Left lobe of liver (tissue), 2 donors: ENCODE measurements around the gene CCDC40. TPM values are rescaled to one million over a fixed set of nuclear protein-coding genes. Genes with fewer than 3 reads are reported as not detected.

Experiments used
- ATAC-seq: fragments of 200-7000 bp; cut with Tn5 transposase; one replicate; pipeline ENCODE4 v1.9.1; 2020; ENCODE audit warnings: mild to moderate bottlenecking, moderate library complexity
- DNase-seq: peaks from one replicate; pipeline ENCODE4 v3.0.0-alpha.2; 2020; ENCODE audit warnings: low spot score
- total RNA-seq: library from RNA; stranded (reverse); gene quantifications from one replicate; pipeline ENCODE4 v1.2.1, GENCODE V29; 2021
- donor health status: DM: no; HTN: no; CAD: no; lungs with moderate emphysema.
- donor health status: DM: no; HTN: yes; CAD: no.

The CCDC40 gene
- total RNA-seq, 1 donor from 2014 or later = 6.8 TPM

DNA sequence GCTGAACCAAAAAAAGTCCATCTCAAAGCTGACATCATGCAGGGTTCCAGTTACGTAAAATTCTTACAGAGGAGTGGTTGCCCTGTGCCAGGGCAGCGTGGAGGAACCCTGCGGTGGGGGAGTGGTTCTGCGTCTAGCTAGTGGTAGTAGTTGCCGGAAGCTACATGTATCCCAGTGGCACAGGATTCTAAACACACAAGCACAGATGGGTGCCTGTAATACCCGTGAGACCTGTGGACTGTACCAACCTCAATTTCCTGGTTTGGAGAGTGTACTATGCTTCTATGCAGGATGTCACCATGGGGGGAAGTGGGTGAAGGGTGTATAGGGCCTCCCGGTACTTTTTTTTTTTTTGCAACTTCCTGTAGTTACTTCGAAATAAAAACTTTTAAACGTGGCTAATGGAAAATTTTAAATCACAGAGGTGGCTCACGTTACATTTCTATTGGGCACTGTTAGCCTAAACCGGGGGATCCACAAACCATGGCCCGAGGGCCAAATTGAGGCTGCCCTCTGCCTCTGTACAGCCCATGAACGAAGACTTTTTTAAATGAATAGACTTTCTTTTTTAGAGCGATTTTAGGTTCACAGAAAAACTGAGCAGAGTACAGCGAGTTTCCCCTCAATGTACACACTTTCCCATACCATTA lies 39.3 kb upstream of the CCDC40 start:
- DNase-seq (no peak), ATAC-seq (no peak)

DNA sequence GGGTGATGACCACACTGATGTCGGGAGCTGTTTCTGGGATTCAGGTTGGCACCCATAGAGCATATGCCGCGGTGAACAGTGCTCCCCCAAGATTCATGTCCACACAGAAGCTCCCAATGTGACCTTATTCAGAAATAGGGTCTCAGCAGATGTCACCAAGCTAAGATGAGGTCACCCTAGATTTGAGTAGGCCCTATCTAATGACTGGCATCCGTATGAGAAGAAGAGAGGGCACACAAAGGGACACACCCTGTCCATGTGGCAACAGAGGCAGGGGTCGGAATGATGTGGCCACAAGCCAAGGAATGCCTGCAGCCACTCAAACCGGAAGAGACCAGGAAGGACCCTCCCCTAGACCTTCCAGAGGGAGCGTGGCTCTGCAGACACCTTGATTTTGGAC lies 36.3 kb upstream of the CCDC40 start:
- ATAC-seq = no peak
- DNase-seq = no peak

DNA sequence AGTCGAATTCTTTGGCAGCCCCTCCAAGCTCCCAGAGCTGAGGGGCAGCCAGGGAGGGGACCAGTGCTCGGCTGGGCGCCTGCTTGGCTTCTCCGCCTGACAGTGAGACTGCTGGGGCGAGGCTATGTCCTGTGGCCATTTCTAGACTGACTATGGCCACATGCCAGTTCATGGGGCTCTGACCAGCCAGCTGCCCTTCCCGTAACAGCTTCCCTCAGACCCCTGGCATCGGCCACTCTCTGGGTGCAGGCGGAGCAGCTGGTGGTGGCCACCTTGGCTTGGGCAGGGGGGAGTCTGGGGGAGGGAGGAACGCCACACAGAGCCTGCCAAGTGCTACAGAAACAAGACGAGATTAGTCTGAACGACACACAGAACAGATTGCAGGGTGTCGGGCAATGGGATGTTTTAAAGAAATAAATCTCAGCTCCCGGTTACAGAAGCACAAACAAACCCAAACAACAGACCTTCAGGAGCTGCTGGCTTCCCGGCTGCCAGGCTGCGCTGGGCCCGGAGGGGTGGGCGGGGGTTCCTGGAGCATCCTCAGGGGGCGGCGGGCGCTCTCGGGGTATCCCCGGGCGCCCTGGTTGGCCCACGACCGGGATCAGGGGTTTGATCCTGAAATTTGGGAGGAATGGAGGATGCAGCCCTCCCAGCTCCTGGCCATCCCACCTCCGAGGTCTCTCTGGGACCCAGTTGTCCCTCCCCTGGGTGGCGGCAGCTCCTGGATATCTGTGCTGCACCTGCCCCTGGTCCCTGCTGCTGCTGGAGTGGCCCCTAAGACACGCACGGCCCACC lies 35.3 kb upstream of the CCDC40 start:
- ATAC-seq (no peak), DNase-seq (no peak)

DNA sequence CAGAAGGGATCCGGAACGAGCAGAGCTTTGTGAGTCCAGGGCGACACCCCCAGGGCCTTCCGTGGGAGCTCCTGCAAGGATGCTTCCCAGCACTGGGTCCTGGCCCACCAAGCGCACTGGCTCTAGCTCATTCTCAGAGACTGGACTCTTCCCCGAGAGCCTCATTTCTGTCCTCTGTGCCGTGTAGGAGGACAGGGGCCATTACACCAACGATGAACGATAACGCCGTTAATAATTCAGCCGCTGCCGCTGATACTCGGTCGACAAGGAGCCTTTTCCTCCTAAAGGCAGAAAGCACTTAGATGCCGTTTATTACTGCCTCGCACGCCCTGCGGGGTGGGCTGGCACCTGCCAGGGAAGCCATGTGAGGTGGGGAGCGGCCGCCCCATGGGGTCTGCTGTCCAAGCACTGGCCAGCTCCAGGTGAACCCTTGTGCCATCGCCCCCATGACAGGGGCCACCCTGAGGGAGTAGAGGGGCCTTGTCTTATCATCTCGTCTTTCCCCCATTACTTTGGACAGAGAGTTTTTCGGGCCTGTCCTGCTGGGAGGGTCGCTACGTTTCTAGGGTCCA lies 34.3 kb upstream of the CCDC40 start:
- DNase-seq (no peak), ATAC-seq (no peak)

DNA sequence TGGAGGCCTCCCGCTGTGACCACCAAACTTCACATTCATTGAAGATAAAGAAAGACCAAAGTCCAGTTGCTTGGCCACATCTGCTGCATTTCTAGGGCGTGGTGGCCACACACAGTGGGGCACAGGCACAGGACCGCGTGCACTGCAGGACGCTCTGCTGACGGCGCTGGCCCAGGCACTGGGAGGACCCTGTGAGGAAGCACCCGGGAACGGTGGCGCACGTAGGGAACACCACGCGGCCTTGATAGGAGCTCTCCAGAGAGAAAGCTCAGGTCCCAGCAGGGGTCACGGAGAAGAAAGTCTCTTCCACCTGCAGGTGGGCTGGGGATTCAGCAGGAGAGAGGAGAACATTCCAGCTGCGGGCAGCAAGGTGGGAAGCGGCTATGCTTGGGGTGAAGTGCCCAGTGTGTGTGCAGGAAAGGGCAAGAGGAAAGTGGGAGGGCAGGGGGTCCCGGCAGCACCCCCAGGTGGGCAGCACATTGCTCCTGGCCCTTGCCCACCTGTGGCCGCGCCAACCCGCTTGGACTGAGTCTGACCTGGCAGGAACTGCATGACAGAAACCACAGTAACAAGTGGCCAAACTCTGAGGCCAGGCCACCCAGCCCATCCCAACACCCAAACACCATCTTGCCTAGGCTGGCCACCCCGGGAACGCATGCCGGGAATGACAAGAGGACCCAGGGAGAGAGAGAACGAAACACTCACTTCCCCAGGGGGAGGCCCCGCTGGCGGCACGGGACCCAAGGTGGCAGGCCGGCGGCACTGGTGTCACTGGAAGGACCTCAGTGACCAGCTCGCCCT lies 33.6 kb upstream of the CCDC40 start:
- DNase-seq (no peak), ATAC-seq (no peak)

DNA sequence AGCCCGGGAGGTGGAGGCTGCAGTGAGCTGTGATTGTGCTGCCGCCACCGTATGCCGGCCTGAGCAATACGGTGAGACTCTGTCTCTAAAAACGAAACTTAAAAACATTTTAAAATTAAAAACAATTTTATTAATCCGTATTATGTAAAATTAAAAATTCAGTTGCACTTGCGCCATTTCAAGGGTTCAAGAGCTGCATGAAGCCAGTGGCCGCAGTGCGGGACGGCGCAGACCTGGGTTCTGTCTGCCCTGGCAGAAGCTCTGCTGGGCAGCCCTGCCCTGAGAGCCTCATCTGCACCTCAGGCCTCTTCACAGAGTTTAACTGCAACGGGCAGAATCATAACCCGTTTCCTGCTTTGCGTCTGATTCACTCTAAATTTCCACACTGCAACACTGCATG lies 32.5 kb upstream of the CCDC40 start:
- no peak for ATAC-seq
- DNase-seq = no peak

DNA sequence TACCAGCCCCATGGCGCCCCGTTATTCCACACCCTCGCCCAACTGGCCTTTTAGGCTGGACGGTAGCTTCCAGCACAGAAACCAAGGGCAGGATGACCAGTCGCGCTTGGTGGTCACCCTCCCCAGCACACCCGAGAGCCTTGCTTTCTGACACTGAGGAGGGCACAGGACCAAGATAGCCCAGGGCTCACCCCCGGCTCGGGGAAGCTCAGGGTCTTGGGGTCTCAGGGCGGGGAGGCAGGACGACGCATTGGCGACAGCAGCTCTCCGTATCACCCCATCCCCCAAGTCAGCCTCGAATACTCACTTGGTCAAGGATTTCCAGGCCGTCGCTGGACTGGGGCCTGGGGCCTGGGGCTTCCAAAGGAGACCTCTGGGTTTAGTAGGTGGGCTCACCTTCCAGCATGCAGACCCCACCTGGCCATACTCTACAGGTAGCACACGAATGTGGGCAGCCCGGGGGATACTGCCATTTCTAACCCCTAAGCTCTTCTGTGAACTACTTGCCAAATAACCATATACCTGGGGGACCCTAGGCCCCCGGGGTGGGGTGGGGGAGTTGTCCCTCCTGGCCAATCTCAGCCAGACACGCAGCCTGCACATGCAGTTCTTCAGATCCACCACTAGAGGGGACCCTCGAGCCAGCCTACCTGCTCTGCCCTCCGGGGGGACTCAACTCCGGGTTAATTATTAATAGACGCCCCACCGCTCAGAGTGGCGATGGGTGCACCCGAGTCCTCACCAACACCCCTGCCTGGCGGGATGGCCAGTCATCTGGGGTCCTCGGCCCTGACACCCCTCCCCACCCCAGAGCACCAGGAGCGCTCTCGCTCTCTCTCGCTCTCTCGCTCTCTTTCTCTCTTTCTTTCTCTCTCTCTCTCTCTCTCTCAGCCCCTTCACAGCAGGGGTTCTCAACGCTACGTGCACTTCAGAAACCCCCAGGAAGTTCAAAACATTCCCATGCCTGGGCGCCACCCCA lies 30.8 kb upstream of the CCDC40 start:
- DNase-seq (peak; percentile 76), ATAC-seq (peak; percentile 75)

DNA sequence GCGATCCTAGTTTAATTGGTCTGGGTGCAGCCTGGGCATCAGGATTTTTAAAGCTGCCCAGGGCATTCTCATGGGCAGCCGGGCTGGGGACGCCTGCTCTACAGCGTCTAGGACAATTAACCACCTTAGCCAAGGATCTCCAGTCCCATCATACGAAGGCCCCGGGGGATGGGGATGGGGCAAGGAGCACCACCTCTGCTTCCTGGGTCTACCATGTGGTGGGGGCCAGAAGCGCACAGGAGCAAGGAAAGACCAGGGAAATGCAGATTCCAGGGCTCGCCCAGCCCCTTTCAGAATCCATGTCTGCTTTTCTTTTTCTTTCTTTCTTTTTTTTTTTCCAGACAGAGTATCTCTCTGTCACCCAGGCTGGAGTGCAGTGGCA lies 30.1 kb upstream of the CCDC40 start:
- DNase-seq (peak; percentile 50), ATAC-seq (peak; percentile 25)

DNA sequence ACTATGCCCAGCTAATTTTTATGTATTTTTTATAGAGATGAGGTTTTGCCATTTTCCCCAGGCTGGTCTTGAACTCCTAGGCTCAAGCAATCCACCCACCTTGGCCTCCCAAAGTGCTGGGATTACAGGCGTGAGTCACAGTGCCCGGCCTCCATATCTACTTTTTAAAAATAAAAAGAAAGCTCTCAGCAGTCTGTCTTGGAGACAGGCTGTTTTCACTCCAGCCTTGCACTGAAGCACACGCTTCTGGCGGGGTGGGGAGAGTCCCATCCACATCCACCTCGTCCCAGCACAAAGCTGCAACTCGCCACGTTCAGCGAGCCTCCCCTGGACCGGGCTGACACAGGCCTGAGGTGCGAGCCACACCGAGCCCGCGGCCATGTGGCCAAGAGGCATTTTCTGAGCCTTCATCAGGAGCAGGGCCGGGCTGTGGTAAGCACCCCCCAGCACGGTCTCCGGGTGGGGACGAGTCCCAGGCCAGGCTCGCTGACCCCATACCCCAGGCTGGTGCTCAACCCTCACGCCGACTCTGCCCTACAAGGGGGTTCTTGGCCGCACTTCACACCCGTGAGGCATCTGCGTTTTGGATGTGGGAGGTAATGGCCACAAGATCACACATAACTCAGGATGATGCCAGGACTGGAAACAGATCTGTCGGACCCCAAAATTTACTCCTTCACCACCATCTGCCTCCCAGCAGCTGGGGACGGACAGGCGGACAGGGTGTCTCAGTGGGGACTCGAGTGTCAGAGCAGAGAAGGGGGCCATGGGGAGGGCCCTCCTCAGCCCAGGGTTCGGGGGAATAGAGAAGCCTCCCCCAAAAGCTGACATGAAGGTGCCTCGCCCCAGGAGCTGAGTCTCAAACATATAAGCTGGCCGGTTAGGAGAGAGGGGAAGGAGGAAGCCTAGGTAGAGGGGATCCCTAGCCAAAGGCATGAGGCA lies 29.4 kb upstream of the CCDC40 start:
- DNase-seq (peak; percentile 49), ATAC-seq (no peak)

DNA sequence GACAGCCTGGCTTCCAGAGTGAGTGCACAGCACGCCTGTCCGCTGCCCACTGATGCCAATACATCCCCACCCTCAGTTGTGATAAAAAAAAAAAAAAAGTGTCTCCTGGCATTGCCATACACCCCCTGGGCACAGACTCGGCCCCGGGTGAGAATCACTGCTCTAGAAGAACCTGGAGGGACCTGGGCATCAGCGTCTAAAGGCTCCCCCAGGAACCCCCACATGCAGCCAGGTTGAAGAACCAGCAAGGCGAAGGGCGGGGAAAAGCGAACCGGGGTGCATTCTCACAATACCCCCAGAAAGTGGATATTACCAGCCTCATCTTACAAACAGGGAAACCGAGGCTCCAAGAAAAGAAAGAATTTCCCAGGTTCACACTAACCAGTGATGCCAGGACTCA lies 28.5 kb upstream of the CCDC40 start:
- ATAC-seq (no peak), DNase-seq (peak; percentile 45)

DNA sequence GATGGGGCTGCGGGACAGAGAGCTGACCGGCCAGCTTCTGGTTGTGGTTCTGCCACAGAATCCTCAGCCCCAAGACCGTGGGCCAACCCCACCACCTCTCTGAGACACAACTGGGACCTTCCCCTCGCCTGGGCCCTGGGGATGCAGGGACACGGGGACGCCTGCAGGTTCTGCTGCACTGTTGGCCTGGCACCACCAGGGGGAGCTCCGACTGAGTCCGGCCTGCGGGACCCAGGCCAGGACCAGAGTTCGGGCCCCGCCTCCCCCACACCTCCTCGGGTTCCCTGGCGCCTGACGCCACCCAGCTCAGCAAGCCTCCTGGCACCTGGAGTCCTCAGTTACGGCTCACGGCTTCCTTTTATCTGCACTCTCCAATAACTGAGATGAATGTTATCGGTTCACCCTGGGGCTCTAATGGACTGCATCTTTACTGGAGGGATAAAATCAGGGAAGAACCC lies 28.0 kb upstream of the CCDC40 start:
- DNase-seq = peak; percentile 91
- peak; percentile 91 for ATAC-seq

DNA sequence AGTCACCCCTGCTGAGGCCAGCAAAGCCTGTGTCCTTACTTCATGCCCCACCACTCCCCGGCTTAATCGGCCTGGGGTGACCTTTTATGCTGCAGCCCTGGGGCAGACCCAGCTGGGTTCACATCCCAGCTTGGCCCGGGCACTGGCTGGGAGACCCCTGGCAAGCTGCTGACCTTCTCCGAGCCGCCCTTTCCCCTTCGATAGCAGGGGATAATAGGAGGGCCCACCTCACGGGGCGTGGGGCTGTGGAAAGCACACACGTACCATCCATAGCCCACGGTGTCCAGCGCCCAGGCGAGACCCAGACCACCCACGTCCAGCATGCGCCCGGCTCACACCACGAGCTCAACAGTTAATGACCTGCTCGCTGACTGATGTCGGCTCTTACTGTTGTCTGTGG lies 27.6 kb upstream of the CCDC40 start:
- ATAC-seq (peak; percentile 27), DNase-seq (no peak)

DNA sequence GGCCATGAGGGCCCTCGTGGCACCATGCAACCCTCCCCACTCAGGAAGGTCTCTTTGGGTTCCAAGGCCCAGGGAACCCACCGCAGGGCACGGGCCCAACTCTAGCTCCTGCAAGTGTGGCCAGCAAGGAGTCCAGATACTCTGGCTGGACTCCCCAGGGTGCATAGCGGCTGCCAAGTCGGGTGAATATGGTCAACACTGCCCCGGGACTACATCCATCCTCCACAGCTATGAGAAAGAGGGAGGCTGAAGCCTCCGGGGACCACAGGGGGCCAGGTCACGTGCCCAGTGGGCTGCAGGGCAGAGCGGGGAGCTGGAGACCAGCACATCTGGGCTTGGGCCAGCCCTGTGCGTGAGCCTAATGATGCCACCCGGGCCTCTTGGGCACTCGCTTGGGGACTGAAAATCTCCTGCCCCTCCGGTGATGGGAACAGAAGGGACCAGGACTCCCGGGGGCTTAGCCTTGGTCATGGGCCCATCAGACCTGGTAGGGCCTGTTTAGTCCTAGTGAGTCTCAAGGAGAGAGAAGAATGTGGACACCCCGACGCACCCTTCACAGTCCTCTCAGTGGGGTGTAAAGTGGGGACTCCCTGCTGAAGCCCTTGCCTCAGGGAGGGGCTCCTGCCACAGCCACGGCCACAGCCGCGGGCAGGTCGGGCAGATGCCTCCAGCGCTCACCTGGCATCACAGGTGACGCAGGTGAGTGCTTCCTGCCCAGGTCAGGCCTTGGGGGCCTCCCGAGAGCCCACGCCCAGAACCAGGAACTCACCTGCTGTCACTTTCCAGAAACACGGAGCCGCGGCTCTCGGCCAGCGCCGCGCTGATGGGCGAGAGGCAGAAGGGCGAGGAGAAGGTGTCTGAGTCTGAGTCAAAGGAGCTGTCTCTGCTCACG lies 26.8 kb upstream of the CCDC40 start:
- ATAC-seq = no peak
- DNase-seq = no peak

DNA sequence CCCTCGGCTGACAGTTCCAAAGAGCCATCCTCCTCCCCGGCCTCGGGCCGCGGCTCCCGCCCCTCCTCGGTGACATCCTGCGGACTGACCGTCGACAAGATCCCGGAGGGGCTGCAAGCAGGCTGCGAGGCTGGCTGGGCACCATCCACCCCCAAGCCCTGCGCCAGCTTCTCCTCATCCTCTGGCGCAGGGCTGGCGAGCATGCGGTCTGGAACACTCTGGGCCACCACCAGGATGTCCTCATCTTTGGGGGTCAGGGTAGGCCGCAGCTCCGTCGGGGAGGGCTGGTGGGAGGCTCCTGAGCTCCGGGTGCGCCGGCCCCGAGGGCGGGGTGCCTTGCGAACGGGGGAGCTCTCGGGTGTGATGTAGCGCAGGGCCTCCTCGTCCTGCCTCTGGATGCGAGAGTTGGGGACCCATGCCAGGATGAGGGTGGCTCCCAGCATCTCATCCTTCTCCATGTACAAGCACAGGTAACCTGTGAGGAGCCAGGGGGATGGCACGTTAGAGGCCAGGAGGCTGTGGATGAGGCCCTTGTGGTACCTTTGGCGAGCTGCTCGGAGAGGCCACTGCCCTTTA lies 26.1 kb upstream of the CCDC40 start:
- ATAC-seq = no peak
- no peak for DNase-seq

DNA sequence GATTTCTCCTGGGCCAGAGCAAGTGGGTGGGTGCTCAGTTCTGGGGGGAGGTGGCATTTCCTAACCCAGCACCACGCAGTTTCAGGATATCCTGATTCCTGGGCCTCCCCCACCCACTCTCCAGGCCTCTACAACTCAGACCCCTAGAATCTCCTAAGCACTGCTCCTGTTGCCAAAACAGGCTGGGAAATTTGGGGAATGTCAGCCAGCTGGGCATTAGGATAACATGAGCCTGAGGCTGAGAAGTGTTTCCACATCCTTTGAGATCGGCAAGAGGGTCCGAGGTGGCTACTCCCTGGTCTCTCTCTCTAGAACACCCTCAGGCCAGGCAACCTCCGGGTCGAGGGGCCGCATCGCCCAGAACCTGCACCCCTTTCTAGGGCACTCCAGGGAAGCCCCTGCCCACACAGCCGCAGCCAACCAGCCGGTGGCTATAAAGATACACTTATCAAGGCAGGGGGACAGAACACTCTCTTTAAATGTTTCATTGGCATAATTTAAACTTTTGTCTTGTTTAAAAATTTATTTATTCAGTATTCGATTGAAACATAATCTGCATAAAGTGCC lies 24.4 kb upstream of the CCDC40 start:
- ATAC-seq (no peak), DNase-seq (no peak)

DNA sequence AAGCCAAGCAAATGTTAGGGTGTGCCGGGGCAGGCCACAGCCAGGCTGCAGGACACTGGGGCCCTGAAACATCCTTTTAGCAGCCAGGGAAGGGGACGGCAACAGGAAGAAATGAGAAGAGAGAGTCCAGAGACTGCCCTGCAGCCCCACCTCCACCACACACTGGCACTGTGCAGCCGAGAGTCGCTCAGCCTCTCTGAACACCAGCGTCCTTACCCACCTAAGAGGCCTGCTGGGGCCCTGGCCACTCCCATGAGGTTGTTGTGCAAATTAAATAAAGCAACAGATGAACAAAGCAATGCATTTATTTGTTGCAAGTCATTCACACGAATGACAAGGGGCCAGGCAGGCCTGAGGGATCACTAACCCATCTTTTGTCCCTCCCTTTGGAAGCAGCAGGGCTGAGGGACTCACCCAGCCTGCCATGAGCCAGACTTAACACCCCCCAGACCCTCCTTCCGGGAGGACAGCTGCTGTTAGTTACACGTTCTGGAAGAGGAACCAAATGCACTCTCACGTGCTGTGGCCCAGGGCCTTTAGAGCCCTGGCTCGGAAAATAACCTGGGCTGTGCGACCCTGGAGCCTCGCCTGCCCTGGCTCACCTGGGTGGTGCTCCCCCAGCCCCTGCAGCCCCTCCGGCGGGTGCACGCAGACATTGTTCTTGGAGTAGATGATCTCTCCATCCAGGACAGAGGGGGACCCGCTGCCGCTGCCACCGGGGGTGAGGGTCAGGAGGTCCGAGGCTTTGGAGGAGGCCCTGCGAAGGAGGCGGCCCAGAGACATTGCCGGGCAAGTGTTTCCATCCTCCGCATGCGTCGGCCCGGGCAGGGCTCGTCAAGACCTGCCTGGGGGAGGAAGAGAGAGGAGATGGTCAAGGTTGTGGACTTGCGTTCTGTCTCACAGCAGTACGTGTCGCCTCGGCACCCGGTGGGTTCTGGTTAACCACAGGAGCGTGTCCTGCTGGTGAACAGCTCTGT lies 23.4 kb upstream of the CCDC40 start:
- DNase-seq (no peak), ATAC-seq (no peak)
